Stimulated activated CD4-positive, alpha-beta T cell treated with anti-CD3 and anti-CD28 coated beads, Interleukin-1b, Interleukin-23, amount 100 ng/mL, for 24 hours (primary cell): ENCODE results near the gene C16orf95.

Experiments
- DNase-seq, 4 experiments: peaks; one replicate each; pipeline ENCODE4 v3.0.0-alpha.2; 2020; ENCODE audit warnings: low read depth in 4 of 4, low spot score in 1 of 4

C16orf95 gene

GRCh38 chr16:87333581-87334331 is 16.6 kb upstream of the C16orf95 start:
- DNase-seq = no peak

GRCh38 chr16:87333101-87333500 is 15.9 kb upstream of the C16orf95 start:
- DNase-seq = no peak

- no peak for DNase-seq
Measured at GRCh38 chr16:87332150-87332549, 15.0 kb upstream of the C16orf95 start.

- no peak for DNase-seq
Measured at GRCh38 chr16:87331241-87331801, 14.1 kb upstream of the C16orf95 start.

- no peak for DNase-seq
Measured at GRCh38 chr16:87330646-87331045, 13.5 kb upstream of the C16orf95 start.

- DNase-seq = no peak
Measured at GRCh38 chr16:87330257-87330624, 13.0 kb upstream of the C16orf95 start.

GRCh38 chr16:87329436-87330256 is 12.5 kb upstream of the C16orf95 start:
- DNase-seq = no peak

- DNase-seq = no peak
Measured at GRCh38 chr16:87328846-87329245, 11.7 kb upstream of the C16orf95 start.

GRCh38 chr16:87327798-87328495 is 10.8 kb upstream of the C16orf95 start:
- DNase-seq = no peak

- no peak for DNase-seq
Measured at GRCh38 chr16:87326151-87326571, 9.0 kb upstream of the C16orf95 start.

- DNase-seq = no peak
Measured at GRCh38 chr16:87325423-87325858, 8.2 kb upstream of the C16orf95 start.

- peak in 2 of 4 experiments; percentile 13 to 21 for DNase-seq
Measured at GRCh38 chr16:87324411-87325275, 7.5 kb upstream of the C16orf95 start.

- DNase-seq = no peak
Measured at GRCh38 chr16:87323727-87324410, 6.7 kb upstream of the C16orf95 start.

- no peak for DNase-seq
Measured at GRCh38 chr16:87322833-87323726, 5.9 kb upstream of the C16orf95 start.

GRCh38 chr16:87322360-87322759 is 5.2 kb upstream of the C16orf95 start:
- no peak for DNase-seq

GRCh38 chr16:87321336-87322107 is 4.3 kb upstream of the C16orf95 start:
- no peak for DNase-seq

GRCh38 chr16:87320510-87321227 is 3.5 kb upstream of the C16orf95 start:
- DNase-seq = no peak
